GM12891 (cell line): Measurements from ENCODE around the gene ANK3.

Source experiments
- POLR2A ChIP-seq: IDR thresholded peaks from 2 replicates; pipeline ENCODE4 v1.6.1; 2011; ENCODE audit warnings: low read depth, low read length, control low read depth
- POLR2AphosphoS5 ChIP-seq: IDR thresholded peaks from 2 replicates; pipeline ENCODE4 v1.6.1; 2011; ENCODE audit warnings: low read depth, low read length, control low read depth
- POU2F2 ChIP-seq: IDR thresholded peaks from 2 replicates; pipeline ENCODE4 v1.6.1; 2011; ENCODE audit warnings: low read depth, mild to moderate bottlenecking, control low read depth, low read length, moderate library complexity
- SPI1 ChIP-seq: IDR thresholded peaks from 2 replicates; pipeline ENCODE4 v1.6.1; 2011; ENCODE audit warnings: low read depth, low read length, control low read depth

GRCh38 chr10:60375293-60376004 is 14.2 kb downstream of the ANK3 start:
- TF ChIP-seq POLR2AphosphoS5 (no peak), SPI1 (no peak), POLR2A (no peak), POU2F2 (no peak)
